HepG2 (cell line): ENCODE results near the gene KRTAP10-2. TPM values are rescaled to one million over a fixed set of nuclear protein-coding genes. Genes with fewer than 3 reads are reported as not detected.
"Not testable (repeated sequence)": the region's sequence is repeated elsewhere in the genome, so short reads cannot be mapped to it uniquely, and the experiment has no call there.

Source experiments
- ATAC-seq: fragments of 200-7000 bp; cut with Tn5 transposase; 3 replicates; pipeline ENCODE4 v1.9.1; 2020; ENCODE audit warnings: mild to moderate bottlenecking, moderate library complexity
- BruUV-seq: library from RNA; stranded (reverse); fragments of 400-500 nt; replicated peaks from 2 replicates; lab custom pipeline; 2021; lab: Mats Ljungman, UMichigan
- CTCF ChIA-PET: fragments of 300-600 bp; formaldehyde crosslinking; extraction: SDS; loops from one replicate; lab custom pipeline; 2021; ENCODE audit warnings: low total read pairs, inconsistent platforms, low intra/inter-chr PET ratio; lab: Yijun Ruan, JAX
- POLR2A ChIA-PET: fragments of 350-600 bp; sonication (Branson Sonifier 250); formaldehyde crosslinking; loops from one replicate; lab custom pipeline; 2020; ENCODE audit warnings: antibody characterized with exemption, inconsistent platforms; lab: Yijun Ruan, JAX
- DNase-seq: peaks from one replicate; pipeline ENCODE4 v3.0.0-alpha.2; 2015; ENCODE audit warnings: low spot score
- FAIRE-seq: peaks from 3 replicates; lab custom pipeline; 2011; peaks lifted over from hg19 to GRCh38; lab: Jason Lieb, UNC
- H2AFZ ChIP-seq: one replicate; pipeline ENCODE4 v1.6.1; 2011; ENCODE audit warnings: low read length, inconsistent platforms
- H3K27ac ChIP-seq: fragments of 300-600 bp; 3 replicates; pipeline ENCODE4 v1.8.0; 2011; ENCODE audit warnings: mixed run types, mild to moderate bottlenecking, mixed read lengths, low read length, inconsistent platforms; ENCODE audit not compliant: insufficient read depth; ENCODE audit errors: extremely low read length
- H3K27me3 ChIP-seq, 2 experiments: fragments of 200-600 bp in 1 of 2; 2 replicates in 1 of 2; 3 replicates in 1 of 2; pipeline versions ENCODE4 v1.6.0 to v1.8.0; 2011; ENCODE audit warnings: low read length in 2 of 2, mild to moderate bottlenecking in 2 of 2, moderate library complexity in 2 of 2, inconsistent platforms in 1 of 2; ENCODE audit not compliant: insufficient read depth in 2 of 2, control insufficient read depth in 1 of 2
- H3K36me3 ChIP-seq, 2 experiments: fragments of 200-600 bp in 1 of 2; replicated peaks in 1 of 2; 2 replicates in 1 of 2; 3 replicates in 1 of 2; pipeline versions ENCODE4 v1.5.1 to v1.8.0; 2011; ENCODE audit warnings: low read length in 2 of 2, inconsistent platforms in 1 of 2; ENCODE audit not compliant: insufficient read depth in 2 of 2, control insufficient read depth in 1 of 2
- H3K4me1 ChIP-seq: 2 replicates; pipeline ENCODE4 v1.5.1; 2012; ENCODE audit warnings: low read length, inconsistent platforms; ENCODE audit not compliant: insufficient read depth
- H3K4me2 ChIP-seq: 2 replicates; pipeline ENCODE4 v1.6.0; 2011; ENCODE audit warnings: low read depth, low read length, inconsistent platforms
- H3K4me3 ChIP-seq, 3 experiments: fragments of 200-600 bp in 1 of 3; sonication (generic), shearing (Covaris generic) in 1 of 3; replicated peaks in 1 of 3; 2 replicates each; pipeline ENCODE4 v1.5.1; 2011 to 2016; ENCODE audit warnings: low read length in 3 of 3, inconsistent platforms in 2 of 3, low read depth in 2 of 3, mild to moderate bottlenecking in 2 of 3, control low read depth in 1 of 3, mixed read lengths in 1 of 3; ENCODE audit not compliant: insufficient read depth in 1 of 3
- H3K79me2 ChIP-seq: one replicate; pipeline ENCODE4 v1.6.1; 2011; ENCODE audit warnings: low read length, inconsistent platforms; ENCODE audit not compliant: insufficient read depth
- H3K9ac ChIP-seq: 2 replicates; pipeline ENCODE4 v1.6.0; 2011; ENCODE audit warnings: mild to moderate bottlenecking, low read depth, low read length, inconsistent platforms; ENCODE audit not compliant: insufficient read depth
- H3K9me3 ChIP-seq: 2 replicates; pipeline ENCODE4 v1.5.1; 2012; ENCODE audit warnings: mild to moderate bottlenecking, low read length
- H4K20me1 ChIP-seq: 2 replicates; pipeline ENCODE4 v1.6.0; 2011; ENCODE audit warnings: inconsistent platforms, mild to moderate bottlenecking, low read length, moderate library complexity; ENCODE audit not compliant: insufficient read depth
- ADNP ChIP-seq: sonication (generic); formaldehyde crosslinking; IDR thresholded peaks from 2 replicates; pipeline ENCODE4 v1.4.0; 2020; ENCODE audit warnings: missing genetic modification reagents
- GABPB1 ChIP-seq: IDR thresholded peaks from 2 replicates; pipeline ENCODE4 v1.6.1; 2016; ENCODE audit warnings: mild to moderate bottlenecking, missing genetic modification reagents, moderate library complexity, missing compliant biosample characterization
- HNRNPL ChIP-seq: fragments of 200-400 bp; formaldehyde crosslinking; IDR thresholded peaks from 2 replicates; pipeline ENCODE4 v1.6.1; 2017; ENCODE audit warnings: mild to moderate bottlenecking, low read depth, low read length
- ZMYM3 ChIP-seq: sonication (generic); formaldehyde crosslinking; IDR thresholded peaks from 2 replicates; pipeline ENCODE4 v1.5.1; 2020; ENCODE audit warnings: mild to moderate bottlenecking, missing genetic modification reagents
- ZNF292 ChIP-seq: sonication (generic); formaldehyde crosslinking; IDR thresholded peaks from 2 replicates; pipeline ENCODE4 v1.8.1; 2022; ENCODE audit warnings: mild to moderate bottlenecking, low read depth, missing genetic modification reagents, borderline replicate concordance
- WGBS: methylation state at CpG from one replicate; pipeline ENCODE4 v1.1.6; 2017; ENCODE audit warnings: low lambda C conversion rate; 5-methylcytosine and 5-hydroxymethylcytosine counted together
- in situ Hi-C: cut with HindIII; loops from 2 replicates; pipeline ENCODE4 v1.10.0; 2017; ENCODE audit warnings: low pct_unique_long_range_greater_than_20kb; ENCODE audit not compliant: extremely low pct_ligation_motif_present
- intact Hi-C: fragments of 100-400 bp; cut with micrococcal nuclease; formaldehyde crosslinking; loops from one replicate; pipeline ENCODE4 v1.10.0; 2022; ENCODE audit not compliant: unreplicated experiment
- polyA plus RNA-seq, 8 experiments: library from polyadenylated mRNA; depleted of rRNA in 3 of 8; stranded (reverse) in 7 of 8; unstranded in 1 of 8; fragments of >200 nt; fragmentation: Illumina TruSeq in 4 of 8; extraction: Trizol in 4 of 8; gene quantifications; 2 replicates each; pipeline versions ENCODE4 v1.2.1 to v1.2.3, GENCODE V29; 2011 to 2016; ENCODE audit warnings: low read depth in 4 of 8, missing spikeins in 1 of 8, mixed read lengths in 1 of 8; ENCODE audit not compliant: insufficient read depth in 1 of 8
- total RNA-seq, 5 experiments: library from RNA; depleted of rRNA; stranded (reverse); fragments of >200 nt; fragmentation: Illumina TruSeq; extraction: Trizol; gene quantifications; 2 replicates each; pipeline ENCODE4 v1.2.3, GENCODE V29; 2016; ENCODE audit warnings: low read depth in 1 of 5
- TF ChIP-seq, protein P1 (sequence below): IDR thresholded peaks from 2 replicates; pipeline ENCODE4 v1.6.1; 2012; ENCODE audit warnings: inconsistent platforms
- TF ChIP-seq, protein P2 (sequence below): sonication (generic); formaldehyde crosslinking; IDR thresholded peaks from 2 replicates; pipeline ENCODE4 v1.5.1; 2020; ENCODE audit warnings: mild to moderate bottlenecking, missing genetic modification reagents, moderate library complexity

Gene KRTAP10-2
- total and polyA plus RNA-seq, 2 of the 13 experiments (the other 11 are each of a cell fraction or from before 2014, with no cell fraction given): not detected

GRCh38 chr21:44591801-44592130 is 40.5 kb upstream of the KRTAP10-2 start:
- ATAC-seq, CTCF ChIA-PET, H3K4me3 ChIP-seq, H4K20me1 ChIP-seq, H3K36me3 ChIP-seq, H3K9ac ChIP-seq, in situ Hi-C loops, intact Hi-C loops, BruUV-seq, FAIRE-seq, H3K27me3 ChIP-seq, H3K27ac ChIP-seq, H3K79me2 ChIP-seq, H2AFZ ChIP-seq, POLR2A ChIA-PET, H3K4me2 ChIP-seq, H3K9me3 ChIP-seq, DNase-seq: not testable (repeated sequence)
- TF ChIP-seq HNRNPL: 0 out of 2 replicates have a peak, but pooled peaks have one; percentile 10
- 0 out of 2 replicates have a peak, but pooled peaks have one; percentile 16 for TF ChIP-seq ADNP
- WGBS: 80% methylated on average over 1 of the region's 4 CpGs
- peaks cover 52% of the 10 kb centered on the region for H3K4me1 ChIP-seq

DNA sequence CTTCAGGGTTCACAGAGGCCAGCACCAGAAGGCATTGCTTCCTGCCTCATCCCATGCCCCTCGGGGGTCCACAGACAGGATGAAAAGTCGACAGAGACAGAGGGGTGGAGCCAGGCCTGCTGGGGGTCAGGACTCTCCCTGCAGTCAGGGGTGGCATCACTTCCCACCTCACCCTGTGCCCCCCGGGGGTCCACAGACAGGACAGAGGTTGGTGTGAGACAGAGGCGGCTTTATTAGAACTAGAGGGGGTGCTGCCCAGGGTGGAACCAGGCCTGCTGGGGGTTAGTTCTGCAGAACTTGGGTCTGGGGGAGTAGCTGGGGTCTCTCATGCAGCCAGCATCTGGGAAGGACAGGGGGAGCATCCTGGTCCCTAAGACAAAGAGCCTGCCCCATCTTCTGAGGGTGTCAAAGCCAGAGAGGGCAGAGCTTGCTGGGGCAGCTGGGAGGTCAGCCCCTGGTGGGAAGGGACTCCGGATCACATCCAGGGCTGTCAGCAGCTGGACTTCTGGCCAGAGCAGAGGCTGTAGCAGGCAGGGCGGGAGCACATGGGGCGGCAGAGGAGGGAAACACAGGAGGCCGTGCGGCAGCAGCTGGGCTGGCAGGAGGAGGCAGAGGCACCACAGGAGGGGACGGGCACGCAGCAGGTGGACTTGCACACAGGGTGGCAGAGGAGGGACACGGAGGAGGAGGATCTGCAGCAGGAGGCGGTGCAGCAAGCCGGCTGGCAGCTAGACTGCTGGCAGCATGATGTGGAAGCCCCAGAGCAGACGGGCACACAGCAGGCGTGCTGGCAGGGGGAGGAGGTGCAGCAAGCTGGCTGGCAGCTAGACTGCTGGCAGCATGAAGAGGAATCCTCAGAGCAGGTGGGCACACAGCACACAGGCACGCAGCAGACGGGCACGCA is 39.8 kb upstream of the KRTAP10-2 start:
- intact Hi-C loops, H4K20me1 ChIP-seq: not testable (repeated sequence)
- TF ChIP-seq, protein P1, sequence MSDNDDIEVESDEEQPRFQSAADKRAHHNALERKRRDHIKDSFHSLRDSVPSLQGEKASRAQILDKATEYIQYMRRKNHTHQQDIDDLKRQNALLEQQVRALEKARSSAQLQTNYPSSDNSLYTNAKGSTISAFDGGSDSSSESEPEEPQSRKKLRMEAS: 0 out of 2 replicates have a peak, but pooled peaks have one; percentile 20
- TF ChIP-seq ZNF292 (CRISPR knock-in tag) (0 out of 2 replicates have a peak, but pooled peaks have one; percentile 36), GABPB1 (CRISPR knock-in tag) (peak; percentile 26; the same call in 1 of the 2 replicates), ZMYM3 (CRISPR knock-in tag) (peak; percentile 94), HNRNPL (0 out of 2 replicates have a peak, but pooled peaks have one; percentile 39)
- TF ChIP-seq, protein P2, sequence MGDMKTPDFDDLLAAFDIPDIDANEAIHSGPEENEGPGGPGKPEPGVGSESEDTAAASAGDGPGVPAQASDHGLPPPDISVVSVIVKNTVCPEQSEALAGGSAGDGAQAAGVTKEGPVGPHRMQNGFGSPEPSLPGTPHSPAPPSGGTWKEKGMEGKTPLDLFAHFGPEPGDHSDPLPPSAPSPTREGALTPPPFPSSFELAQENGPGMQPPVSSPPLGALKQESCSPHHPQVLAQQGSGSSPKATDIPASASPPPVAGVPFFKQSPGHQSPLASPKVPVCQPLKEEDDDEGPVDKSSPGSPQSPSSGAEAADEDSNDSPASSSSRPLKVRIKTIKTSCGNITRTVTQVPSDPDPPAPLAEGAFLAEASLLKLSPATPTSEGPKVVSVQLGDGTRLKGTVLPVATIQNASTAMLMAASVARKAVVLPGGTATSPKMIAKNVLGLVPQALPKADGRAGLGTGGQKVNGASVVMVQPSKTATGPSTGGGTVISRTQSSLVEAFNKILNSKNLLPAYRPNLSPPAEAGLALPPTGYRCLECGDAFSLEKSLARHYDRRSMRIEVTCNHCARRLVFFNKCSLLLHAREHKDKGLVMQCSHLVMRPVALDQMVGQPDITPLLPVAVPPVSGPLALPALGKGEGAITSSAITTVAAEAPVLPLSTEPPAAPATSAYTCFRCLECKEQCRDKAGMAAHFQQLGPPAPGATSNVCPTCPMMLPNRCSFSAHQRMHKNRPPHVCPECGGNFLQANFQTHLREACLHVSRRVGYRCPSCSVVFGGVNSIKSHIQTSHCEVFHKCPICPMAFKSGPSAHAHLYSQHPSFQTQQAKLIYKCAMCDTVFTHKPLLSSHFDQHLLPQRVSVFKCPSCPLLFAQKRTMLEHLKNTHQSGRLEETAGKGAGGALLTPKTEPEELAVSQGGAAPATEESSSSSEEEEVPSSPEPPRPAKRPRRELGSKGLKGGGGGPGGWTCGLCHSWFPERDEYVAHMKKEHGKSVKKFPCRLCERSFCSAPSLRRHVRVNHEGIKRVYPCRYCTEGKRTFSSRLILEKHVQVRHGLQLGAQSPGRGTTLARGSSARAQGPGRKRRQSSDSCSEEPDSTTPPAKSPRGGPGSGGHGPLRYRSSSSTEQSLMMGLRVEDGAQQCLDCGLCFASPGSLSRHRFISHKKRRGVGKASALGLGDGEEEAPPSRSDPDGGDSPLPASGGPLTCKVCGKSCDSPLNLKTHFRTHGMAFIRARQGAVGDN: peak; percentile 62
- TF ChIP-seq, all 625 proteins: peak for 6; not testable (repeated sequence) for 619
- H3K4me3 ChIP-seq, H3K9ac ChIP-seq, H3K4me2 ChIP-seq, H3K27me3 ChIP-seq, BruUV-seq, H3K27ac ChIP-seq, FAIRE-seq, CTCF ChIA-PET, DNase-seq, POLR2A ChIA-PET, in situ Hi-C loops, H2AFZ ChIP-seq, H3K36me3 ChIP-seq, H3K79me2 ChIP-seq, H3K9me3 ChIP-seq: not testable (repeated sequence)
- 57% methylated on average over 17 of the region's 19 CpGs for WGBS
- peaks cover 52% of the 10 kb centered on the region for H3K4me1 ChIP-seq
- ATAC-seq: peak; percentile 65
